WTC11 (cell line): ENCODE measurements around the gene INF2. TPM values are rescaled to one million over a fixed set of nuclear protein-coding genes. Genes with fewer than 3 reads are reported as not detected.
"Not testable (repeated sequence)": the region's sequence is repeated elsewhere in the genome, so short reads cannot be mapped to it uniquely, and the experiment has no call there.

Experiments used
- ATAC-seq: fragments of 200-7000 bp; cut with Tn5 transposase; 2 replicates; pipeline ENCODE4 v1.10.0; 2021; ENCODE audit warnings: mild to moderate bottlenecking, moderate library complexity
- CTCF ChIA-PET: fragments of 300-600 bp; sonication (Branson Sonifier 250); formaldehyde crosslinking; loops from one replicate; lab custom pipeline; 2021; ENCODE audit warnings: antibody characterized with exemption; lab: Charles Lee
- POLR2A ChIA-PET: fragments of 350-600 bp; sonication (Branson Sonifier 250); formaldehyde crosslinking; loops from one replicate; lab custom pipeline; 2021; ENCODE audit warnings: antibody characterized with exemption; lab: Charles Lee
- DNase-seq: peaks from one replicate; pipeline ENCODE4 v3.0.0; 2021; ENCODE audit warnings: low spot score
- H3K27ac Mint-ChIP-seq: 2 replicates; pipeline ENCODE4 v1.8.0; 2021; ENCODE audit warnings: mixed read lengths
- H3K27me3 Mint-ChIP-seq: 2 replicates; pipeline ENCODE4 v1.8.0; 2021; ENCODE audit warnings: low read depth, mild to moderate bottlenecking, moderate library complexity, mixed read lengths
- H3K36me3 Mint-ChIP-seq: 2 replicates; pipeline ENCODE4 v1.8.0; 2021; ENCODE audit warnings: mixed read lengths
- H3K4me1 Mint-ChIP-seq: 2 replicates; pipeline ENCODE4 v1.8.0; 2022; ENCODE audit warnings: mixed read lengths
- H3K4me3 Mint-ChIP-seq: 2 replicates; pipeline ENCODE4 v1.8.0; 2021; ENCODE audit warnings: mild to moderate bottlenecking, moderate library complexity, mixed read lengths
- H3K9me3 Mint-ChIP-seq: 2 replicates; pipeline ENCODE4 v1.8.0; 2021; ENCODE audit warnings: mixed read lengths
- NR2C2 ChIP-seq: sonication (generic); formaldehyde crosslinking; IDR thresholded peaks from 2 replicates; pipeline ENCODE4 v1.8.0; 2022; ENCODE audit warnings: mild to moderate bottlenecking, missing genetic modification reagents
- SMAD3 ChIP-seq: sonication (generic); formaldehyde crosslinking; IDR thresholded peaks from 2 replicates; pipeline ENCODE4 v1.8.0; 2022; ENCODE audit warnings: missing genetic modification reagents, mild to moderate bottlenecking, borderline replicate concordance
- ZSCAN18 ChIP-seq: fragments of 250-450 bp; sonication (Bioruptor Pico); IDR thresholded peaks from 2 replicates; pipeline ENCODE4 v2.1.2; 2022; ENCODE audit warnings: mild to moderate bottlenecking, moderate library complexity
- total RNA-seq: library from RNA; stranded (reverse); gene quantifications from 3 replicates; pipeline ENCODE4 v1.2.3, GENCODE V29; 2021
- TF ChIP-seq, protein P1 (sequence below): sonication (generic); formaldehyde crosslinking; IDR thresholded peaks from 2 replicates; pipeline ENCODE4 v1.8.0; 2022; ENCODE audit warnings: mild to moderate bottlenecking, missing genetic modification reagents
- TF ChIP-seq, protein P2 (sequence below): sonication (generic); formaldehyde crosslinking; IDR thresholded peaks from 2 replicates; pipeline ENCODE4 v1.8.0; 2023; ENCODE audit warnings: mild to moderate bottlenecking, missing genetic modification reagents
- TF ChIP-seq, protein P3 (sequence below): fragments of 200-600 bp; IDR thresholded peaks from 2 replicates; pipeline ENCODE4 v1.8.0; 2022; ENCODE audit warnings: antibody characterized with exemption
- TF ChIP-seq, protein P4 (sequence below): sonication (generic); formaldehyde crosslinking; IDR thresholded peaks from 2 replicates; pipeline ENCODE4 v1.8.1; 2022; ENCODE audit warnings: low read depth, missing genetic modification reagents, borderline replicate concordance

INF2 gene
- total RNA-seq, 1 experiment from 2014 or later = 82.4 TPM

- Mint-ChIP-seq H3K27ac (no peak overlapping the region), H3K4me1 (peaks cover 12% of the 10 kb centered on the region), H3K36me3 (no peaks in the 10 kb centered on the region), H3K9me3 (peaks cover 5% of the 10 kb centered on the region), H3K27me3 (peaks cover 3% of the 10 kb centered on the region), H3K4me3 (no peak overlapping the region)
- DNase-seq = no peak
- POLR2A ChIA-PET = no interaction called here
- CTCF ChIA-PET = interaction anchor here (0.7 to 1.6 kb wide), 3 partner anchors 18 to 56 kb away, joined by 3 read pairs; no protein-coding TSS in a partner anchor
- TF ChIP-seq, protein P1, sequence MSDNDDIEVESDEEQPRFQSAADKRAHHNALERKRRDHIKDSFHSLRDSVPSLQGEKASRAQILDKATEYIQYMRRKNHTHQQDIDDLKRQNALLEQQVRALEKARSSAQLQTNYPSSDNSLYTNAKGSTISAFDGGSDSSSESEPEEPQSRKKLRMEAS = no peak
- TF ChIP-seq, protein P2, sequence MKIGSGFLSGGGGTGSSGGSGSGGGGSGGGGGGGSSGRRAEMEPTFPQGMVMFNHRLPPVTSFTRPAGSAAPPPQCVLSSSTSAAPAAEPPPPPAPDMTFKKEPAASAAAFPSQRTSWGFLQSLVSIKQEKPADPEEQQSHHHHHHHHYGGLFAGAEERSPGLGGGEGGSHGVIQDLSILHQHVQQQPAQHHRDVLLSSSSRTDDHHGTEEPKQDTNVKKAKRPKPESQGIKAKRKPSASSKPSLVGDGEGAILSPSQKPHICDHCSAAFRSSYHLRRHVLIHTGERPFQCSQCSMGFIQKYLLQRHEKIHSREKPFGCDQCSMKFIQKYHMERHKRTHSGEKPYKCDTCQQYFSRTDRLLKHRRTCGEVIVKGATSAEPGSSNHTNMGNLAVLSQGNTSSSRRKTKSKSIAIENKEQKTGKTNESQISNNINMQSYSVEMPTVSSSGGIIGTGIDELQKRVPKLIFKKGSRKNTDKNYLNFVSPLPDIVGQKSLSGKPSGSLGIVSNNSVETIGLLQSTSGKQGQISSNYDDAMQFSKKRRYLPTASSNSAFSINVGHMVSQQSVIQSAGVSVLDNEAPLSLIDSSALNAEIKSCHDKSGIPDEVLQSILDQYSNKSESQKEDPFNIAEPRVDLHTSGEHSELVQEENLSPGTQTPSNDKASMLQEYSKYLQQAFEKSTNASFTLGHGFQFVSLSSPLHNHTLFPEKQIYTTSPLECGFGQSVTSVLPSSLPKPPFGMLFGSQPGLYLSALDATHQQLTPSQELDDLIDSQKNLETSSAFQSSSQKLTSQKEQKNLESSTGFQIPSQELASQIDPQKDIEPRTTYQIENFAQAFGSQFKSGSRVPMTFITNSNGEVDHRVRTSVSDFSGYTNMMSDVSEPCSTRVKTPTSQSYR = no peak
- TF ChIP-seq, protein P3, sequence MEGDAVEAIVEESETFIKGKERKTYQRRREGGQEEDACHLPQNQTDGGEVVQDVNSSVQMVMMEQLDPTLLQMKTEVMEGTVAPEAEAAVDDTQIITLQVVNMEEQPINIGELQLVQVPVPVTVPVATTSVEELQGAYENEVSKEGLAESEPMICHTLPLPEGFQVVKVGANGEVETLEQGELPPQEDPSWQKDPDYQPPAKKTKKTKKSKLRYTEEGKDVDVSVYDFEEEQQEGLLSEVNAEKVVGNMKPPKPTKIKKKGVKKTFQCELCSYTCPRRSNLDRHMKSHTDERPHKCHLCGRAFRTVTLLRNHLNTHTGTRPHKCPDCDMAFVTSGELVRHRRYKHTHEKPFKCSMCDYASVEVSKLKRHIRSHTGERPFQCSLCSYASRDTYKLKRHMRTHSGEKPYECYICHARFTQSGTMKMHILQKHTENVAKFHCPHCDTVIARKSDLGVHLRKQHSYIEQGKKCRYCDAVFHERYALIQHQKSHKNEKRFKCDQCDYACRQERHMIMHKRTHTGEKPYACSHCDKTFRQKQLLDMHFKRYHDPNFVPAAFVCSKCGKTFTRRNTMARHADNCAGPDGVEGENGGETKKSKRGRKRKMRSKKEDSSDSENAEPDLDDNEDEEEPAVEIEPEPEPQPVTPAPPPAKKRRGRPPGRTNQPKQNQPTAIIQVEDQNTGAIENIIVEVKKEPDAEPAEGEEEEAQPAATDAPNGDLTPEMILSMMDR = no peak
- no peak for TF ChIP-seq ZSCAN18
- ATAC-seq = no peak
Observed at GRCh38 chr14:104669697-104670096, 19.7 kb upstream of the INF2 start.

GRCh38 chr14:104671330-104671977 lies 18.0 kb upstream of the INF2 start:
- DNase-seq, POLR2A ChIA-PET, H3K27me3 Mint-ChIP-seq, ATAC-seq, H3K27ac Mint-ChIP-seq, CTCF ChIA-PET, H3K9me3 Mint-ChIP-seq, H3K4me3 Mint-ChIP-seq, H3K36me3 Mint-ChIP-seq: not testable (repeated sequence)
- peaks cover 11% of the 10 kb centered on the region for H3K4me1 Mint-ChIP-seq

DNA sequence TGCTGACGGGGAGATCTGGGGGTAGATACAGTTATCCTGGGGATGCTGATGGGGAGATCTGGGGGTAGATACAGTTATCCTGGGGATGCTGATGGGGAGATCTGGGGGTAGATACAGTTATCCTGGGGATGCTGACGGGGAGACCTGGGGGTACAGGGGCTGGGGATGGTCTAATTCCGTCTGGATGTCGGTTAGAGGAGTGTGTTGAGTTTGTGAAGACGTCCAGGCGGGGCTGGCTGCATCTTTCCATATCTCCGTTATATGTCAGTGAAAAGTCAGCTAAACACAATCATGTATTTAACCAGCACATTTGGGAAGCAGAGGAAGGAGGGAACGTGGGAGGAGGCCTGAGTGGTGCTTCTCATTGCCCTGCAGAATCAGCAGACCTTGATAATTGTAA lies 17.3 kb upstream of the INF2 start:
- H3K4me3 Mint-ChIP-seq, H3K27ac Mint-ChIP-seq, H3K9me3 Mint-ChIP-seq, DNase-seq, POLR2A ChIA-PET, ATAC-seq, H3K36me3 Mint-ChIP-seq: not testable (repeated sequence)
- H3K4me1 Mint-ChIP-seq = peaks cover 15% of the 10 kb centered on the region
- CTCF ChIA-PET = interaction anchor here (0.7 to 1.3 kb wide), 2 partner anchors 9 to 20 kb away, joined by 3 read pairs; no protein-coding TSS in a partner anchor
- peaks cover 13% of the 10 kb centered on the region for H3K27me3 Mint-ChIP-seq

GRCh38 chr14:104673481-104673880 lies 15.9 kb upstream of the INF2 start:
- DNase-seq = no peak
- POLR2A ChIA-PET = no interaction called here
- CTCF ChIA-PET = interaction anchor here (1.0 to 1.3 kb wide), 2 partner anchors 8 to 109 kb away, joined by 3 read pairs; no protein-coding TSS in a partner anchor
- Mint-ChIP-seq H3K36me3 (no peaks in the 10 kb centered on the region), H3K4me3 (no peak overlapping the region), H3K27me3 (peaks cover 13% of the 10 kb centered on the region), H3K4me1 (peaks cover 20% of the 10 kb centered on the region), H3K27ac (no peak overlapping the region), H3K9me3 (peaks cover 5% of the 10 kb centered on the region)
- no peak for ATAC-seq
- TF ChIP-seq, protein P1 = no peak
- no peak for TF ChIP-seq NR2C2 (CRISPR knock-in tag)
- TF ChIP-seq, protein P4, sequence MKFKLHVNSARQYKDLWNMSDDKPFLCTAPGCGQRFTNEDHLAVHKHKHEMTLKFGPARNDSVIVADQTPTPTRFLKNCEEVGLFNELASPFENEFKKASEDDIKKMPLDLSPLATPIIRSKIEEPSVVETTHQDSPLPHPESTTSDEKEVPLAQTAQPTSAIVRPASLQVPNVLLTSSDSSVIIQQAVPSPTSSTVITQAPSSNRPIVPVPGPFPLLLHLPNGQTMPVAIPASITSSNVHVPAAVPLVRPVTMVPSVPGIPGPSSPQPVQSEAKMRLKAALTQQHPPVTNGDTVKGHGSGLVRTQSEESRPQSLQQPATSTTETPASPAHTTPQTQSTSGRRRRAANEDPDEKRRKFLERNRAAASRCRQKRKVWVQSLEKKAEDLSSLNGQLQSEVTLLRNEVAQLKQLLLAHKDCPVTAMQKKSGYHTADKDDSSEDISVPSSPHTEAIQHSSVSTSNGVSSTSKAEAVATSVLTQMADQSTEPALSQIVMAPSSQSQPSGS = no peak
- TF ChIP-seq SMAD3 (CRISPR knock-in tag) = no peak
